Stomach (tissue), 4 donors: ENCODE data around the gene RALGAPA2.

Experiments used
- EP300 ChIP-seq: sonication (generic); formaldehyde crosslinking; IDR thresholded peaks from one replicate; pipeline ENCODE4 v1.6.1; 2017; ENCODE audit warnings: antibody characterized with exemption
- POLR2A ChIP-seq, 4 donors: fragments of 450-650 bp; IDR thresholded peaks; one replicate each; pipeline ENCODE4 v1.6.1; 2016; ENCODE audit warnings: antibody characterized with exemption in 4 of 4, control low read depth in 2 of 4, mild to moderate bottlenecking in 1 of 4, moderate library complexity in 1 of 4
- TF ChIP-seq, protein P1 (sequence below), 7 experiments: fragments of 450-650 bp in 4 of 7; fragments of 200-600 bp in 3 of 7; sonication (generic) in 3 of 7; IDR thresholded peaks; one replicate each; pipeline ENCODE4 v1.5.1; 2016 to 2019; ENCODE audit warnings: antibody characterized with exemption in 7 of 7, control low read depth in 2 of 7, mild to moderate bottlenecking in 1 of 7

GRCh38 chr20:20411402-20411801 lies 301.0 kb downstream of the RALGAPA2 start:
- TF ChIP-seq, protein P1, sequence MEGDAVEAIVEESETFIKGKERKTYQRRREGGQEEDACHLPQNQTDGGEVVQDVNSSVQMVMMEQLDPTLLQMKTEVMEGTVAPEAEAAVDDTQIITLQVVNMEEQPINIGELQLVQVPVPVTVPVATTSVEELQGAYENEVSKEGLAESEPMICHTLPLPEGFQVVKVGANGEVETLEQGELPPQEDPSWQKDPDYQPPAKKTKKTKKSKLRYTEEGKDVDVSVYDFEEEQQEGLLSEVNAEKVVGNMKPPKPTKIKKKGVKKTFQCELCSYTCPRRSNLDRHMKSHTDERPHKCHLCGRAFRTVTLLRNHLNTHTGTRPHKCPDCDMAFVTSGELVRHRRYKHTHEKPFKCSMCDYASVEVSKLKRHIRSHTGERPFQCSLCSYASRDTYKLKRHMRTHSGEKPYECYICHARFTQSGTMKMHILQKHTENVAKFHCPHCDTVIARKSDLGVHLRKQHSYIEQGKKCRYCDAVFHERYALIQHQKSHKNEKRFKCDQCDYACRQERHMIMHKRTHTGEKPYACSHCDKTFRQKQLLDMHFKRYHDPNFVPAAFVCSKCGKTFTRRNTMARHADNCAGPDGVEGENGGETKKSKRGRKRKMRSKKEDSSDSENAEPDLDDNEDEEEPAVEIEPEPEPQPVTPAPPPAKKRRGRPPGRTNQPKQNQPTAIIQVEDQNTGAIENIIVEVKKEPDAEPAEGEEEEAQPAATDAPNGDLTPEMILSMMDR (IDR thresholded peaks at IDR 0.05), result no peak
- TF ChIP-seq POLR2A (IDR thresholded peaks at IDR 0.05) (no peak), EP300 (no peak)
